HCT116 (cell line): ENCODE data around the gene ITPR1. TPM values are rescaled to one million over a fixed set of nuclear protein-coding genes. Genes with fewer than 3 reads are reported as not detected.
A peak's percentile ranks its signal among the peaks of the same experiment; 100 is the strongest.

ENCODE experiments used
- ATAC-seq: fragments of 200-7000 bp; cut with Tn5 transposase; 2 replicates; pipeline ENCODE4 v1.9.1; 2020; ENCODE audit warnings: mild to moderate bottlenecking, moderate library complexity
- BruUV-seq: library from RNA; stranded (reverse); fragments of 400-500 nt; replicated peaks from 2 replicates; lab custom pipeline; 2021; lab: Mats Ljungman, UMichigan
- CTCF ChIA-PET: fragments of 300-600 bp; sonication (Branson Sonifier 250); formaldehyde crosslinking; loops from one replicate; lab custom pipeline; 2021; ENCODE audit warnings: antibody characterized with exemption; lab: Charles Lee
- POLR2A ChIA-PET: fragments of 300-600, 350-600 bp; sonication (Branson Sonifier 250); formaldehyde crosslinking; loops from one replicate; lab custom pipeline; 2021; ENCODE audit warnings: antibody characterized with exemption; lab: Charles Lee
- RAD21 ChIA-PET, 2 experiments: fragments of 300-600 bp; sonication (Branson Sonifier 250); formaldehyde crosslinking; loops; one replicate each; lab custom pipeline; 2023; ENCODE audit warnings: low total read pairs in 2 of 2; ENCODE audit not compliant: uncharacterized antibody in 2 of 2, unreplicated experiment in 2 of 2, low non-redundant PET in 1 of 2; lab: Charles Lee
- DNase-seq: peaks from one replicate; pipeline ENCODE4 v3.0.0-alpha.2; 2010; ENCODE audit warnings: low read depth, low spot score
- H2AFZ ChIP-seq: fragments of 200-600 bp; shearing (Covaris generic), sonication (generic); 2 replicates; pipeline ENCODE4 v1.6.1; 2017; ENCODE audit warnings: low read depth, mixed run types, mixed read lengths, antibody characterized with exemption, low read length; ENCODE audit not compliant: poor library complexity, severe bottlenecking
- H3K27ac ChIP-seq: 2 replicates; pipeline ENCODE4 v1.5.1; 2012; ENCODE audit warnings: low read depth, low read length
- H3K27me3 ChIP-seq: fragments of 200-600 bp; sonication (generic); 2 replicates; pipeline ENCODE4 v1.6.1; 2016; ENCODE audit warnings: mixed run types, low read length, mixed read lengths; ENCODE audit not compliant: insufficient read depth
- H3K36me3 ChIP-seq, 2 experiments: fragments of 200-500 bp in 1 of 2; fragments of 200-600 bp in 1 of 2; sonication (Bioruptor generic) in 1 of 2; sonication (generic) in 1 of 2; 2 replicates each; pipeline versions ENCODE4 v1.5.1 to v1.6.1; 2014 to 2016; ENCODE audit warnings: low read length in 2 of 2, inconsistent platforms in 1 of 2, mixed read lengths in 1 of 2, mixed run types in 1 of 2; ENCODE audit not compliant: insufficient read depth in 2 of 2, control insufficient read depth in 1 of 2
- H3K4me1 ChIP-seq, 2 experiments: fragments of 200-600 bp in 1 of 2; sonication (generic) in 1 of 2; 2 replicates each; pipeline versions ENCODE4 v1.5.1 to v1.6.1; 2012 to 2017; ENCODE audit warnings: low read length in 2 of 2, inconsistent platforms in 1 of 2, mild to moderate bottlenecking in 1 of 2, mixed read lengths in 1 of 2, mixed run types in 1 of 2, moderate library complexity in 1 of 2; ENCODE audit not compliant: insufficient read depth in 2 of 2, control insufficient read depth in 1 of 2
- H3K4me2 ChIP-seq: fragments of 200-600 bp; sonication (generic); 2 replicates; pipeline ENCODE4 v1.6.1; 2017; ENCODE audit warnings: mixed run types, low read length, mixed read lengths
- H3K4me3 ChIP-seq, 2 experiments: fragments of 200-600 bp in 1 of 2; sonication (generic) in 1 of 2; replicated peaks in 1 of 2; 2 replicates each; pipeline ENCODE4 v1.5.1; 2011 to 2016; ENCODE audit warnings: low read length in 2 of 2, control low read depth in 1 of 2, low read depth in 1 of 2, mild to moderate bottlenecking in 1 of 2, mixed read lengths in 1 of 2, mixed run types in 1 of 2
- H3K79me2 ChIP-seq: fragments of 200-600 bp; sonication (generic); 2 replicates; pipeline ENCODE4 v1.6.1; 2017; ENCODE audit warnings: mild to moderate bottlenecking, mixed run types, low read length, moderate library complexity, mixed read lengths; ENCODE audit not compliant: insufficient read depth
- H3K9ac ChIP-seq: fragments of 200-600 bp; sonication (generic); 2 replicates; pipeline ENCODE4 v1.6.1; 2016; ENCODE audit warnings: low read length, mixed read lengths
- H3K9me2 ChIP-seq: fragments of 200-600 bp; sonication (generic), shearing (Covaris generic); 2 replicates; pipeline ENCODE4 v1.6.1; 2017; ENCODE audit warnings: mixed run types, mild to moderate bottlenecking, moderate library complexity; ENCODE audit not compliant: insufficient read depth
- H3K9me3 ChIP-seq, 2 experiments: fragments of 200-500 bp in 1 of 2; fragments of 200-600 bp in 1 of 2; sonication (Bioruptor generic) in 1 of 2; sonication (generic) in 1 of 2; 2 replicates each; pipeline ENCODE4 v1.6.1; 2014 to 2017; ENCODE audit warnings: low read length in 2 of 2, mixed read lengths in 2 of 2, inconsistent platforms in 1 of 2, low read depth in 1 of 2, mild to moderate bottlenecking in 1 of 2, mixed run types in 1 of 2, moderate library complexity in 1 of 2; ENCODE audit not compliant: control insufficient read depth in 1 of 2, insufficient read depth in 1 of 2
- H4K20me1 ChIP-seq: fragments of 200-600 bp; sonication (generic), shearing (Covaris generic); 2 replicates; pipeline ENCODE4 v1.6.1; 2017; ENCODE audit warnings: mixed run types, mild to moderate bottlenecking, moderate library complexity; ENCODE audit not compliant: insufficient read depth
- CTCF ChIP-seq, 3 experiments: fragments of 200-600 bp in 1 of 3; sonication (generic) in 1 of 3; IDR thresholded peaks in 2 of 3; conservative IDR thresholded peaks in 1 of 3; 2 replicates each; pipeline ENCODE4 v1.5.1; 2012 to 2017; ENCODE audit warnings: low read depth in 2 of 3, low read length in 2 of 3, antibody characterized with exemption in 1 of 3, borderline replicate concordance in 1 of 3, control low read depth in 1 of 3, mild to moderate bottlenecking in 1 of 3, mixed read lengths in 1 of 3, mixed run types in 1 of 3, moderate library complexity in 1 of 3; ENCODE audit not compliant: insufficient read depth in 1 of 3
- ELF1 ChIP-seq: IDR thresholded peaks from 2 replicates; pipeline ENCODE4 v1.6.1; 2012; ENCODE audit warnings: low read depth, borderline replicate concordance
- REST ChIP-seq: IDR thresholded peaks from 2 replicates; pipeline ENCODE4 v1.6.1; 2012; ENCODE audit warnings: low read depth
- SIN3A ChIP-seq: IDR thresholded peaks from 2 replicates; pipeline ENCODE4 v1.6.1; 2012; ENCODE audit warnings: low read depth
- SRF ChIP-seq: IDR thresholded peaks from 2 replicates; pipeline ENCODE4 v1.6.1; 2012; ENCODE audit warnings: low read depth
- ZFX ChIP-seq: fragments of 450-650 bp; IDR thresholded peaks from 2 replicates; pipeline ENCODE4 v1.6.1; 2017
- intact Hi-C: fragments of 100-400 bp; cut with micrococcal nuclease; formaldehyde crosslinking; loops from 2 replicates; pipeline ENCODE4 v1.10.0; 2022
- total RNA-seq: library from RNA; stranded (reverse); gene quantifications from one replicate; pipeline ENCODE4 v1.2.1, GENCODE V29; 2021; ENCODE audit not compliant: unreplicated experiment
- TF ChIP-seq, protein P1 (sequence below): IDR thresholded peaks from 2 replicates; pipeline ENCODE4 v1.6.1; 2012

Gene ITPR1
- total RNA-seq, 1 experiment from 2014 or later = 9.2 TPM

DNA sequence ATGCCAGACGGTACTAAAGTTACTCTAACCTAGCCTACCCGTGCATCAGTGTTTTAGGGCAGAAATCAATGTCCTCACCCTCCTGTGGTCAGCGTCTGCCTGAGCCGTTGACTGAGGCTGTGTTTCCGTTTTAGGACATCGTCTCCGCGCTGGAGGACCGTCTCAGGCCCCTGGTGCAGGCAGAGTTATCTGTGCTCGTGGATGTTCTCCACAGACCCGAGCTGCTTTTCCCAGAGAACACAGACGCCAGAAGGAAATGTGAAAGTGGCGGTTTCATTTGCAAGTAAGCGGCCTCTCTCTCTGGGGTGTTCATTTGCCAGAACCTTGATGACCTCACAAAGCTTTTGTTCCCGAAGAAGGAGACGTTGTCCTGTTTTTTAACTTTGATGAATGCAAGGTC, 217.0 kb downstream of the ITPR1 start:
- Histone ChIP-seq H2AFZ (no peak overlapping the region), H3K9me3 (no peaks in the 10 kb centered on the region), H3K79me2 (no peaks in the 10 kb centered on the region), H3K27ac (no peak overlapping the region), H3K36me3 (no peaks in the 10 kb centered on the region), H4K20me1 (no peaks in the 10 kb centered on the region), H3K9ac (no peak overlapping the region), H3K4me3 (no peak overlapping the region), H3K9me2 (no peaks in the 10 kb centered on the region), H3K4me1 (peaks cover 8% of the 10 kb centered on the region in 2 experiments; a peak in 2 of 4 replicates), H3K27me3 (no peaks in the 10 kb centered on the region), H3K4me2 (no peak overlapping the region)
- ChIA-PET CTCF (interaction anchor here (1.5 kb wide), 1 partner anchor 348 kb away, joined by 6 read pairs; no protein-coding TSS in a partner anchor), POLR2A (no interaction called here), RAD21 (no interaction called here)
- DNase-seq (no peak), ATAC-seq (no peak)
- no peak for TF ChIP-seq CTCF (IDR thresholded peaks at IDR 0.05 in 2 of 3, conservative IDR thresholded peaks at IDR 0.05 in 1 of 3; ENCODE audit: borderline replicate concordance in 1 of 3, insufficient read depth in 1 of 3, low read depth in 2 of 3, low read length in 2 of 3)
- intact Hi-C loops = loop anchor here (2.0 kb wide), 1 partner anchor 53 kb away; no protein-coding TSS in a partner anchor
- no TSS peak for BruUV-seq

DNA sequence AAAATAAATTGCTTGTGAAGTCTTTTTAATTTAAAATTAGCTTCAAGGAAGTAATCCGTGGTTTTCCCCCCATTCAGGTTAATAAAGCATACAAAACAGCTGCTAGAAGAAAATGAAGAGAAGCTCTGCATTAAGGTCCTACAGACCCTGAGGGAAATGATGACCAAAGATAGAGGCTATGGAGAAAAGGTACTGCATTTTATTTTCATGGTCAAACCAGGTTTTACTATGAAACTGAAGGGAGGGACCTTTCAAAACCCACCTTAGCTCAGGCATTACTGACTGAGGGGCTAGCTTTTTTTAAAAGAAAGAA, 218.5 kb downstream of the ITPR1 start:
- BruUV-seq = no TSS peak
- Histone ChIP-seq H3K9ac (no peak overlapping the region), H2AFZ (no peak overlapping the region), H3K9me2 (no peaks in the 10 kb centered on the region), H3K27ac (no peak overlapping the region), H3K4me1 (peaks cover 8% of the 10 kb centered on the region in 2 experiments; a peak in 2 of 4 replicates), H3K27me3 (no peaks in the 10 kb centered on the region), H3K4me3 (no peak overlapping the region), H3K4me2 (0 out of 2 replicates have a peak overlapping the region, but pooled peaks have one; percentile 16), H3K9me3 (no peaks in the 10 kb centered on the region), H4K20me1 (no peaks in the 10 kb centered on the region), H3K36me3 (no peaks in the 10 kb centered on the region), H3K79me2 (no peaks in the 10 kb centered on the region)
- CTCF ChIA-PET = interaction anchor here (0.5 to 2.1 kb wide), 27 partner anchors 9 to 485 kb away, joined by 3 to 86 read pairs (median 4); partner anchors contain the start of gene BHLHE40
- intact Hi-C loops = loop anchor here (1.0 to 2.0 kb wide), 5 partner anchors 55 to 411 kb away; partner anchors contain the start of gene ARL8B
- RAD21 ChIA-PET = interaction anchor here (0.7 to 1.7 kb wide), 13 partner anchors 9 to 364 kb away, joined by 3 to 26 read pairs (median 4); partner anchors contain the start of gene BHLHE40 (in 1 of the 2)
- POLR2A ChIA-PET = interaction anchor here (0.6 to 1.6 kb wide), 6 partner anchors 9 to 346 kb away, joined by 3 to 7 read pairs (median 5); no protein-coding TSS in a partner anchor
- DNase-seq = no peak
- TF ChIP-seq REST (no peak), ELF1 (no peak), ZFX (no peak), SRF (no peak), SIN3A (no peak)
- TF ChIP-seq, protein P1, sequence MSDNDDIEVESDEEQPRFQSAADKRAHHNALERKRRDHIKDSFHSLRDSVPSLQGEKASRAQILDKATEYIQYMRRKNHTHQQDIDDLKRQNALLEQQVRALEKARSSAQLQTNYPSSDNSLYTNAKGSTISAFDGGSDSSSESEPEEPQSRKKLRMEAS = 0 out of 2 replicates have a peak, but pooled peaks have one; percentile 17
- ATAC-seq = peak; percentile 44
